ENCODE results near the gene ASB8.

Gene ASB8

GRCh38 chr12:48185181-48185919, 28.0 kb upstream of the ASB8 start:
- H3K27me3 ChIP-seq (replicated peaks): peaks cover 33% of the 10 kb centered on the region
- no peak overlapping the region for H3K27ac ChIP-seq
- in situ Hi-C loops (cut with HindIII; ENCODE audit: low pct_ligation_motif_present, low sequenced_read_pairs): no loop called here
- DNase-seq: no peak
- no peak for TF ChIP-seq CTCF (IDR thresholded peaks at IDR 0.05; ENCODE audit: low read depth, low read length, missing control alignments)
- no peak overlapping the region for H3K4me3 ChIP-seq (ENCODE audit: low read depth, low read length)
- H3K36me3 ChIP-seq (replicated peaks): no peaks in the 10 kb centered on the region

- DNase-seq: no peak
- in situ Hi-C loops (cut with HindIII; ENCODE audit: low pct_ligation_motif_present, low sequenced_read_pairs): no loop called here
- peaks cover 32% of the 10 kb centered on the region for H3K27me3 ChIP-seq (replicated peaks)
- no peak overlapping the region for H3K27ac ChIP-seq
- peak overlapping the region; percentile 12 for H3K4me3 ChIP-seq (ENCODE audit: low read depth, low read length)
- H3K36me3 ChIP-seq (replicated peaks): no peaks in the 10 kb centered on the region
- no peak for TF ChIP-seq CTCF (IDR thresholded peaks at IDR 0.05; ENCODE audit: low read depth, low read length, missing control alignments)
Measured at GRCh38 chr12:48184549-48184922, 27.2 kb upstream of the ASB8 start.

GRCh38 chr12:48183876-48184548, 26.7 kb upstream of the ASB8 start:
- no peak overlapping the region for H3K27ac ChIP-seq
- no peak for DNase-seq
- in situ Hi-C loops (cut with HindIII; ENCODE audit: low pct_ligation_motif_present, low sequenced_read_pairs): no loop called here
- H3K36me3 ChIP-seq (replicated peaks): no peaks in the 10 kb centered on the region
- no peak for TF ChIP-seq CTCF (IDR thresholded peaks at IDR 0.05; ENCODE audit: low read depth, low read length, missing control alignments)
- peaks cover 36% of the 10 kb centered on the region for H3K27me3 ChIP-seq (replicated peaks)
- peak overlapping the region; percentile 74 for H3K4me3 ChIP-seq (ENCODE audit: low read depth, low read length)

GRCh38 chr12:48183091-48183875, 26.0 kb upstream of the ASB8 start, which contains the start of gene CCDC184:
Gene CCDC184 (plus strand): TSS chr12:48183644. CDS start chr12:48184123, 479 bp downstream.
- peak within 1 kb of the TSS; percentile 74 for H3K4me3 ChIP-seq (ENCODE audit: low read depth, low read length)
- H3K27ac ChIP-seq: no peak within 1 kb of the TSS
- H3K27me3 ChIP-seq (replicated peaks): peaks cover 42% of the 10 kb centered on the region
- peak; percentile 66 for DNase-seq
- TF ChIP-seq CTCF (IDR thresholded peaks at IDR 0.05; ENCODE audit: low read depth, low read length, missing control alignments): peak; percentile 47
- H3K36me3 ChIP-seq (replicated peaks): no peaks in the 10 kb centered on the region
- in situ Hi-C loops (cut with HindIII; ENCODE audit: low pct_ligation_motif_present, low sequenced_read_pairs): no loop called here

- in situ Hi-C loops (cut with HindIII; ENCODE audit: low pct_ligation_motif_present, low sequenced_read_pairs): no loop called here
- TF ChIP-seq CTCF (IDR thresholded peaks at IDR 0.05; ENCODE audit: low read depth, low read length, missing control alignments): no peak
- peaks cover 46% of the 10 kb centered on the region for H3K27me3 ChIP-seq (replicated peaks)
- no peaks in the 10 kb centered on the region for H3K36me3 ChIP-seq (replicated peaks)
- peak overlapping the region; percentile 74 for H3K4me3 ChIP-seq (ENCODE audit: low read depth, low read length)
- no peak for DNase-seq
- H3K27ac ChIP-seq: no peak overlapping the region
Measured at GRCh38 chr12:48182631-48183030, 25.3 kb upstream of the ASB8 start.

All from brain microvascular endothelial cell (primary cell).